Mesenteric fat pad (tissue), 1 donor: Measurements from ENCODE around the gene WIPF3. TPM values are rescaled to one million over a fixed set of nuclear protein-coding genes. Genes with fewer than 3 reads are reported as not detected.

Experiments
- DNase-seq: peaks from one replicate; pipeline ENCODE4 v3.0.0-alpha.2; 2020; ENCODE audit warnings: low spot score
- total RNA-seq: library from RNA; stranded (reverse); fragmentation: NEBNext Ultra II Directional; extraction: Animal tissue kit (Norgen Biotek cat#: 25700); gene quantifications from one replicate; pipeline ENCODE4 v1.2.1, GENCODE V29; 2021
- donor health status: DM: yes; HTN: yes; CAD: no.

Gene WIPF3
- total RNA-seq, 1 donor from 2014 or later = 1.4 TPM

GRCh38 chr7:29906200-29907022, 100.1 kb downstream of the WIPF3 start:
- DNase-seq = no peak

- no peak for DNase-seq
These were observed 107.9 kb downstream of the WIPF3 start for GRCh38 chr7:29914180-29914579.

- no peak for DNase-seq
These were observed 109.3 kb downstream of the WIPF3 start for GRCh38 chr7:29915481-29916215.

- DNase-seq = no peak
These were observed 111.3 kb downstream of the WIPF3 start for GRCh38 chr7:29917641-29918040.

GRCh38 chr7:29918850-29919249, 112.5 kb downstream of the WIPF3 start:
- no peak for DNase-seq

GRCh38 chr7:29919790-29920189, 113.5 kb downstream of the WIPF3 start:
- DNase-seq = no peak

- DNase-seq = no peak
These were observed 114.2 kb downstream of the WIPF3 start for GRCh38 chr7:29920491-29920890.

- no peak for DNase-seq
These were observed 115.2 kb downstream of the WIPF3 start for GRCh38 chr7:29921404-29922010.

GRCh38 chr7:29922921-29923700, 116.8 kb downstream of the WIPF3 start:
- no peak for DNase-seq

GRCh38 chr7:29924006-29924405, 117.7 kb downstream of the WIPF3 start:
- DNase-seq = no peak

- DNase-seq = no peak
These were observed 118.4 kb downstream of the WIPF3 start for GRCh38 chr7:29924684-29925083.

GRCh38 chr7:29926216-29926615, 119.9 kb downstream of the WIPF3 start:
- no peak for DNase-seq

- DNase-seq = no peak
These were observed 120.4 kb downstream of the WIPF3 start for GRCh38 chr7:29926741-29927140.

GRCh38 chr7:29929018-29929807, 122.9 kb downstream of the WIPF3 start:
- no peak for DNase-seq

GRCh38 chr7:29935111-29935510, 128.8 kb downstream of the WIPF3 start:
- no peak for DNase-seq

- no peak for DNase-seq
These were observed 130.8 kb downstream of the WIPF3 start for GRCh38 chr7:29937132-29937531.

- no peak for DNase-seq
These were observed 133.9 kb downstream of the WIPF3 start for GRCh38 chr7:29940199-29940598.

GRCh38 chr7:29945259-29945809, 139.0 kb downstream of the WIPF3 start:
- no peak for DNase-seq

GRCh38 chr7:29946428-29947186, 140.3 kb downstream of the WIPF3 start:
- DNase-seq = no peak
